Activated B cell treated with CpG ODN at 0.5 μM for 24 hours (primary cell): Measurements from ENCODE around the gene FHDC1. TPM values are rescaled to one million over a fixed set of nuclear protein-coding genes. Genes with fewer than 3 reads are reported as not detected.

ENCODE experiments used
- ATAC-seq: fragments of 200-7000 bp; cut with Tn5 transposase; one replicate; pipeline ENCODE4 v1.10.0; 2021; ENCODE audit warnings: low read depth, mild to moderate bottlenecking, moderate library complexity
- CTCF ChIA-PET: fragments of 350-600 bp; sonication (Branson Sonifier 250); formaldehyde crosslinking; loops from one replicate; lab custom pipeline; 2021; ENCODE audit warnings: antibody characterized with exemption; lab: Charles Lee
- POLR2A ChIA-PET: fragments of 350-600 bp; sonication (Branson Sonifier 250); formaldehyde crosslinking; loops from one replicate; lab custom pipeline; 2021; ENCODE audit warnings: antibody characterized with exemption; lab: Charles Lee
- DNase-seq: peaks from one replicate; pipeline ENCODE4 v3.0.0; 2022
- H3K27ac Mint-ChIP-seq: one replicate; pipeline ENCODE4 v1.8.0; 2020; ENCODE audit warnings: mixed read lengths
- H3K27me3 Mint-ChIP-seq: one replicate; pipeline ENCODE4 v1.8.0; 2021; ENCODE audit warnings: mixed read lengths
- H3K36me3 Mint-ChIP-seq: one replicate; pipeline ENCODE4 v1.8.0; 2021; ENCODE audit warnings: low read depth, mixed read lengths
- H3K4me1 Mint-ChIP-seq: one replicate; pipeline ENCODE4 v1.8.0; 2021; ENCODE audit warnings: mixed read lengths
- H3K4me3 Mint-ChIP-seq: one replicate; pipeline ENCODE4 v1.8.0; 2020; ENCODE audit warnings: mild to moderate bottlenecking, mixed read lengths
- H3K9me3 Mint-ChIP-seq: one replicate; pipeline ENCODE4 v1.8.0; 2020; ENCODE audit warnings: mixed read lengths
- intact Hi-C: fragments of 100-400 bp; cut with micrococcal nuclease; formaldehyde crosslinking; loops from one replicate; pipeline ENCODE4 v1.15.1; 2024
- total RNA-seq: library from RNA; stranded (reverse); gene quantifications from 2 replicates; pipeline ENCODE4 v1.2.3, GENCODE V29; 2022
- TF ChIP-seq, protein P1 (sequence below): fragments of 200-600 bp; IDR thresholded peaks from one replicate; pipeline ENCODE4 v1.8.0; 2022; ENCODE audit warnings: antibody characterized with exemption, mild to moderate bottlenecking

Gene FHDC1
- total RNA-seq, 1 donor from 2014 or later = 0.33 TPM

DNA sequence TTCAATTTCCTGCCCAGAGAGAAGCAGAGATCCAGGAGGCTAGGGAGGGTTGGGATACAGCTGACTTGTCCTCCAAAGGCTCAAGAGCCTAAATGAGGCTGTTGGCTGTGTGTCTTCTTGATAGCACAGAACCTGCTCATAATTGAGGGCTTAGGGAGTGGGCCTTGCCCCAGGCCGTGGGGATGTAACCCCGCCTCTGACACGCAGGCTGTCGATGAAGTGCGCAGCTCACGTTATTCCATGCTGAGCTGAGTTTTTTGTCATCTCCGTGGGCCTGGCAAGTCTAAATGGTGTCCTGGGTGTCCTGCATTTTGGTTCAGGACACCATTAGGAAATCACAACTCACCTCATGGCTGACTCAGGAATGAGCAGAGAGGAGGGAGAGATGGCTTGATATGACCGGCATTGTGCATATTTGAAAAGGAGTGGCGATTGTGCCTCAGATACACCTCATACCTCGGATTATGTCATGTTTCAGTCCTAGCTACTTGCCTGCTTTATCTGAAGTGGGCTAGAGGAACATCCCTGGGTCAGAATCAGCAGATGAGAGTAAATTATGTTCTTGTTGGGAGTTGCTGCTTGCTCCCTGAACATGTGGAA, 43.7 kb downstream of the FHDC1 start:
- Mint-ChIP-seq H3K4me1 (no peaks in the 10 kb centered on the region), H3K4me3 (no peak overlapping the region), H3K9me3 (no peaks in the 10 kb centered on the region), H3K27me3 (peaks cover 10% of the 10 kb centered on the region), H3K36me3 (no peaks in the 10 kb centered on the region), H3K27ac (no peak overlapping the region)
- ChIA-PET POLR2A (no interaction called here), CTCF (no interaction called here)
- intact Hi-C loops = no loop called here
- TF ChIP-seq, protein P1, sequence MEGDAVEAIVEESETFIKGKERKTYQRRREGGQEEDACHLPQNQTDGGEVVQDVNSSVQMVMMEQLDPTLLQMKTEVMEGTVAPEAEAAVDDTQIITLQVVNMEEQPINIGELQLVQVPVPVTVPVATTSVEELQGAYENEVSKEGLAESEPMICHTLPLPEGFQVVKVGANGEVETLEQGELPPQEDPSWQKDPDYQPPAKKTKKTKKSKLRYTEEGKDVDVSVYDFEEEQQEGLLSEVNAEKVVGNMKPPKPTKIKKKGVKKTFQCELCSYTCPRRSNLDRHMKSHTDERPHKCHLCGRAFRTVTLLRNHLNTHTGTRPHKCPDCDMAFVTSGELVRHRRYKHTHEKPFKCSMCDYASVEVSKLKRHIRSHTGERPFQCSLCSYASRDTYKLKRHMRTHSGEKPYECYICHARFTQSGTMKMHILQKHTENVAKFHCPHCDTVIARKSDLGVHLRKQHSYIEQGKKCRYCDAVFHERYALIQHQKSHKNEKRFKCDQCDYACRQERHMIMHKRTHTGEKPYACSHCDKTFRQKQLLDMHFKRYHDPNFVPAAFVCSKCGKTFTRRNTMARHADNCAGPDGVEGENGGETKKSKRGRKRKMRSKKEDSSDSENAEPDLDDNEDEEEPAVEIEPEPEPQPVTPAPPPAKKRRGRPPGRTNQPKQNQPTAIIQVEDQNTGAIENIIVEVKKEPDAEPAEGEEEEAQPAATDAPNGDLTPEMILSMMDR = no peak
- DNase-seq = no peak
- no peak for ATAC-seq

DNA sequence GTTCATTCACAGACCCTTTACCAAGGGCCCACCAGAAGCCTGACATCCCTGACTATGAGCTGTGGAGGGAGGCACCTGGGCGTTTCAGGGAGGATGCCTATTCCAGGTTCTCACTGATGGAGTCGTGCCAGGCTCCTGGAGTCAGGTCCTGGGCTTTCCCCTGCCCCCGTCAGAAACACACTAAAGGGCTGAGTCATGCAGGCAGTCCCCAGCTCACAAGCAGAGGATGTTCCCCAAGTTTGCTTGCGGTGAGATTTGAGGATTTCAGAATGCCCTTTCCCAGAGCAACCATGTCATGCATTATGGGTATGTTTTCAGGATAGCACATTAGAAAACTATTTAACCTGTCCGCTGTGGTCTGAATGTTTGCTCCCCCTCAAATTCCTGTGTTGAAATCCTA, 45.2 kb downstream of the FHDC1 start:
- TF ChIP-seq, protein P1 = no peak
- ChIA-PET CTCF (no interaction called here), POLR2A (no interaction called here)
- intact Hi-C loops = no loop called here
- H3K27me3 Mint-ChIP-seq = peaks cover 10% of the 10 kb centered on the region
- ATAC-seq = no peak
- H3K36me3 Mint-ChIP-seq = no peaks in the 10 kb centered on the region
- H3K9me3 Mint-ChIP-seq = no peaks in the 10 kb centered on the region
- H3K27ac Mint-ChIP-seq = no peak overlapping the region
- no peaks in the 10 kb centered on the region for H3K4me1 Mint-ChIP-seq
- no peak overlapping the region for H3K4me3 Mint-ChIP-seq
- DNase-seq = no peak

DNA sequence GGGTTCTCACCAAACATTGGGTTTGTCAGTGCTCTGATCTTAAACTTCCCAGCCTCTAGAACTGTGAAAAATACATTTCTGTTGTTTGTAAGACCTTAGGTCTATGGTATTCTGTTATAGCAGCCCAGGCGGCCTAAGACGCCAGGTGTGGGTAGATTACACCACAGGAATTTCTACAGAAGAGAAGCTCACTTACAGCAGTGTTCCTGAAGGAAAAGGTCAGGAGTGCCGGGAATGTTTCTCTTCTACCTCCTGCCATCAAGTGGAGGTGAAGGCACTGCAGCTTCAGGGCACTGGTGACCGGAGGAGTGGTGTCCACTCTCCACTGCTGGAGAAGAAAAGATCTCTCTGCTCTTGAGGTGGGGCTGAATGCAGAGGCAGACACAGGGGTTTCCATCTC, 45.7 kb downstream of the FHDC1 start:
- DNase-seq (no peak), ATAC-seq (no peak)
- no peaks in the 10 kb centered on the region for H3K9me3 Mint-ChIP-seq
- H3K27ac Mint-ChIP-seq = no peak overlapping the region
- no peaks in the 10 kb centered on the region for H3K4me1 Mint-ChIP-seq
- no peaks in the 10 kb centered on the region for H3K36me3 Mint-ChIP-seq
- peaks cover 10% of the 10 kb centered on the region for H3K27me3 Mint-ChIP-seq
- TF ChIP-seq, protein P1 = no peak
- ChIA-PET POLR2A (no interaction called here), CTCF (no interaction called here)
- no peak overlapping the region for H3K4me3 Mint-ChIP-seq
- intact Hi-C loops = no loop called here

DNA sequence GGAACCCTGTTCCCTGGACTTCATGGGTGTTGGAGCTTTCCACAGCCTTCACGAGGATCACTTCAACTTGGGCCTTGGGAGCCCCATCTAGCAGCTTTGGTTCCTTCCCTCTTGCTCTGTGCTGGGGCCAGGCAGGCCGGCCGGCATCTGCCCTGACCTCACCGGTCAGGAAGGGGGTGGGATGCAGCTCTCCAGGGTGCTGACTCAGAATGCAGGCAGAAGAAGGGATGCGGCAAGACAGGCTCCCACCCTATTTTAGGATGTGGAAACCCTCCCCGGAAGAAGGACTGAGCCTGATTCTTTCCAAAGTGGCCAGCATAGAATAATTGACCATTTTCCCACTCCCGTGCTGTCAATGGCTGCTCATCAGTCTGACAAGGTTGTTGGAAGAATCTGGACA, 47.1 kb downstream of the FHDC1 start:
- H3K27me3 Mint-ChIP-seq = peaks cover 10% of the 10 kb centered on the region
- DNase-seq (no peak), ATAC-seq (no peak)
- no peaks in the 10 kb centered on the region for H3K9me3 Mint-ChIP-seq
- no peak overlapping the region for H3K27ac Mint-ChIP-seq
- ChIA-PET POLR2A (no interaction called here), CTCF (no interaction called here)
- H3K36me3 Mint-ChIP-seq = no peaks in the 10 kb centered on the region
- intact Hi-C loops = no loop called here
- TF ChIP-seq, protein P1 = no peak
- no peak overlapping the region for H3K4me3 Mint-ChIP-seq
- no peaks in the 10 kb centered on the region for H3K4me1 Mint-ChIP-seq

DNA sequence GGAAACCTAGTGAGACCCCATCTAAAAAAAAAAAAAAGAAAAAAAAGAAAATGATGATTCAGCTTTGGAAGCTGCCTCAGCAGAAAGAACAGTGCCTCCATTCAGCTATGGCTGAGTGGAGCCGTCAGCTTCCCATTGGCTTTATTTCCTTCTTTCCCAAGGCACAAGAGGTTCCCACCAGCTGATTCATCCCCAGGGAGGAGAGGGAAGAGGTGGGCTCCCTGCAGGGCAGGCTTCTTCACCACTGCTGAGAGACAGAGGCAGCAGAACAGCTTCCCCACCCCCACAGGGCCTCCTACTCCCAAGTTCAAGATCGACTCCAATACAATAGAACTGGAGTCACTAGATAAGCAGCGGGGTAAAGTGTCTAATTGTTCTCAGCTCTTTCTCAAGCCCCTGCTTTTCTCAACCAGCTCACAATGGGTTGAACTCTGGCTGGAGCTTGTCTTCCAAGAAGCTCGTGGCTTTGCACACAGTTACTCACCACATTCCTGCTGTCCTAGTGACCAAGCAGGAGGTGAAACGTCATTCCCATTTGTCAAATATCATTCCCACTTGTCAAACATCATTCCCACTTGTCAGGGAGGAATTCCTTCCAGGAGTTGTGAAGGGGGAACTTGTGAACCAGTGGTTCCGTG, 47.8 kb downstream of the FHDC1 start:
- Mint-ChIP-seq H3K27ac (no peak overlapping the region), H3K9me3 (no peaks in the 10 kb centered on the region), H3K4me3 (no peak overlapping the region), H3K36me3 (no peaks in the 10 kb centered on the region), H3K27me3 (peaks cover 10% of the 10 kb centered on the region), H3K4me1 (no peaks in the 10 kb centered on the region)
- DNase-seq (no peak), ATAC-seq (no peak)
- intact Hi-C loops = no loop called here
- CTCF ChIA-PET = no interaction called here
- TF ChIP-seq, protein P1 = no peak
- POLR2A ChIA-PET = no interaction called here
